ENCODE data around the gene MAGI2.
A peak's percentile ranks its signal among the peaks of the same experiment; 100 is the strongest.
"Not testable (repeated sequence)": the region's sequence is repeated elsewhere in the genome, so short reads cannot be mapped to it uniquely, and the experiment has no call there.

MAGI2 gene

GRCh38 chr7:78983483-78983882 is 470.0 kb downstream of the MAGI2 start:
- Histone ChIP-seq H3K9ac (ENCODE audit: low read length) (no peak overlapping the region), H3K4me1 (ENCODE audit: control insufficient read depth, insufficient read depth, low read depth, low read length) (no peaks in the 10 kb centered on the region), H2BK15ac (ENCODE audit: low read depth, poor library complexity, severe bottlenecking) (no peak overlapping the region), H2AFZ (ENCODE audit: low read depth, low read length) (no peak overlapping the region), H4K8ac (ENCODE audit: low read length) (no peak overlapping the region), H3K79me1 (replicated peaks; ENCODE audit: low read length, poor library complexity, severe bottlenecking) (no peaks in the 10 kb centered on the region), H3K36me3 (ENCODE audit: control insufficient read depth in 1 of 2, insufficient read depth in 2 of 2, low read depth in 1 of 2, low read length in 2 of 2) (no peaks in the 10 kb centered on the region), H4K91ac (ENCODE audit: low read length) (no peak overlapping the region), H2BK12ac (ENCODE audit: low read length in 2 of 2) (no peak overlapping the region), H3K18ac (ENCODE audit: low read depth in 1 of 2, low read length in 2 of 2) (no peak overlapping the region), H3K9me3 (ENCODE audit: control insufficient read depth, low read length) (no peaks in the 10 kb centered on the region), H3K4me3 (ENCODE audit: insufficient read depth in 1 of 2, low read depth in 1 of 2, low read length in 2 of 2) (no peak overlapping the region), H2BK5ac (ENCODE audit: low read depth, low read length, poor library complexity, severe bottlenecking) (no peak overlapping the region), H3K23ac (ENCODE audit: low read length in 2 of 2) (no peak overlapping the region), H2AK5ac (ENCODE audit: low read length, severe bottlenecking) (no peak overlapping the region), H3K27me3 (ENCODE audit: control insufficient read depth in 1 of 2, insufficient read depth in 1 of 2, low read length in 2 of 2) (no peaks in the 10 kb centered on the region), H2BK120ac (ENCODE audit: low read depth, low read length) (no peak overlapping the region), H3K14ac (ENCODE audit: low read length in 2 of 2) (no peak overlapping the region), H3K4ac (ENCODE audit: low read depth in 1 of 2, low read length in 2 of 2) (no peak overlapping the region), H3K4me2 (ENCODE audit: low read length, poor library complexity, severe bottlenecking) (no peak overlapping the region), H3K27ac (ENCODE audit: low read length, poor library complexity, severe bottlenecking) (no peak overlapping the region)
- no peak for DNase-seq

GRCh38 chr7:78970440-78970916 is 483.0 kb downstream of the MAGI2 start:
- Histone ChIP-seq H3K36me3 (ENCODE audit: control insufficient read depth in 1 of 2, insufficient read depth in 2 of 2, low read depth in 1 of 2, low read length in 2 of 2) (no peaks in the 10 kb centered on the region), H3K27ac (ENCODE audit: low read length, poor library complexity, severe bottlenecking) (no peak overlapping the region), H3K79me1 (replicated peaks; ENCODE audit: low read length, poor library complexity, severe bottlenecking) (no peaks in the 10 kb centered on the region), H3K14ac (ENCODE audit: low read length in 2 of 2) (no peak overlapping the region), H3K4ac (ENCODE audit: low read depth in 1 of 2, low read length in 2 of 2) (no peak overlapping the region), H4K91ac (ENCODE audit: low read length) (no peak overlapping the region), H3K9me3 (ENCODE audit: control insufficient read depth, low read length) (peaks cover 1% of the 10 kb centered on the region), H2AK5ac (ENCODE audit: low read length, severe bottlenecking) (no peak overlapping the region), H2BK12ac (ENCODE audit: low read length in 2 of 2) (no peak overlapping the region), H3K4me3 (ENCODE audit: insufficient read depth in 1 of 2, low read depth in 1 of 2, low read length in 2 of 2) (no peak overlapping the region), H2AFZ (ENCODE audit: low read depth, low read length) (no peak overlapping the region), H3K18ac (ENCODE audit: low read depth in 1 of 2, low read length in 2 of 2) (no peak overlapping the region), H3K27me3 (ENCODE audit: control insufficient read depth in 1 of 2, insufficient read depth in 1 of 2, low read length in 2 of 2) (no peaks in the 10 kb centered on the region), H3K23ac (ENCODE audit: low read length in 2 of 2) (no peak overlapping the region), H3K4me2 (ENCODE audit: low read length, poor library complexity, severe bottlenecking) (no peak overlapping the region), H4K8ac (ENCODE audit: low read length) (no peak overlapping the region), H2BK15ac (ENCODE audit: low read depth, poor library complexity, severe bottlenecking) (no peak overlapping the region), H3K9ac (ENCODE audit: low read length) (no peak overlapping the region), H3K4me1 (ENCODE audit: control insufficient read depth, insufficient read depth, low read depth, low read length) (no peaks in the 10 kb centered on the region), H2BK120ac (ENCODE audit: low read depth, low read length) (no peak overlapping the region), H2BK5ac (ENCODE audit: low read depth, low read length, poor library complexity, severe bottlenecking) (no peak overlapping the region)
- DNase-seq: no peak

GRCh38 chr7:78968951-78969350 is 484.5 kb downstream of the MAGI2 start:
- no peak overlapping the region for H3K27ac ChIP-seq (ENCODE audit: low read length, poor library complexity, severe bottlenecking)
- no peak overlapping the region for H2AK5ac ChIP-seq (ENCODE audit: low read length, severe bottlenecking)
- no peak overlapping the region for H3K23ac ChIP-seq (ENCODE audit: low read length in 2 of 2)
- H3K4me3 ChIP-seq (ENCODE audit: insufficient read depth in 1 of 2, low read depth in 1 of 2, low read length in 2 of 2): no peak overlapping the region
- H2BK15ac ChIP-seq (ENCODE audit: low read depth, poor library complexity, severe bottlenecking): no peak overlapping the region
- no peak overlapping the region for H2BK12ac ChIP-seq (ENCODE audit: low read length in 2 of 2)
- H2BK120ac ChIP-seq (ENCODE audit: low read depth, low read length): no peak overlapping the region
- H2AFZ ChIP-seq (ENCODE audit: low read depth, low read length): no peak overlapping the region
- H2BK5ac ChIP-seq (ENCODE audit: low read depth, low read length, poor library complexity, severe bottlenecking): no peak overlapping the region
- no peaks in the 10 kb centered on the region for H3K27me3 ChIP-seq (ENCODE audit: control insufficient read depth in 1 of 2, insufficient read depth in 1 of 2, low read length in 2 of 2)
- H4K8ac ChIP-seq (ENCODE audit: low read length): peak overlapping the region; percentile 19
- DNase-seq: no peak
- H3K9ac ChIP-seq (ENCODE audit: low read length): no peak overlapping the region
- H3K4me2 ChIP-seq (ENCODE audit: low read length, poor library complexity, severe bottlenecking): no peak overlapping the region
- H4K91ac ChIP-seq (ENCODE audit: low read length): no peak overlapping the region
- H3K36me3 ChIP-seq (ENCODE audit: control insufficient read depth in 1 of 2, insufficient read depth in 2 of 2, low read depth in 1 of 2, low read length in 2 of 2): no peaks in the 10 kb centered on the region
- WGBS: 83% methylated on average over 11 of the region's 11 CpGs
- H3K9me3 ChIP-seq (ENCODE audit: control insufficient read depth, low read length): no peaks in the 10 kb centered on the region
- H3K4me1 ChIP-seq (ENCODE audit: control insufficient read depth, insufficient read depth, low read depth, low read length): no peaks in the 10 kb centered on the region
- no peak overlapping the region for H3K18ac ChIP-seq (ENCODE audit: low read depth in 1 of 2, low read length in 2 of 2)
- H3K14ac ChIP-seq (ENCODE audit: low read length in 2 of 2): no peak overlapping the region
- no peak overlapping the region for H3K4ac ChIP-seq (ENCODE audit: low read depth in 1 of 2, low read length in 2 of 2)
- H3K79me1 ChIP-seq (replicated peaks; ENCODE audit: low read length, poor library complexity, severe bottlenecking): no peaks in the 10 kb centered on the region

- H3K9ac ChIP-seq (ENCODE audit: low read length); H3K79me1 ChIP-seq (replicated peaks; ENCODE audit: low read length, poor library complexity, severe bottlenecking); H2BK120ac ChIP-seq (ENCODE audit: low read depth, low read length); H4K8ac ChIP-seq (ENCODE audit: low read length); H3K4me1 ChIP-seq (ENCODE audit: control insufficient read depth, insufficient read depth, low read depth, low read length); H2BK5ac ChIP-seq (ENCODE audit: low read depth, low read length, poor library complexity, severe bottlenecking); DNase-seq; H3K4me2 ChIP-seq (ENCODE audit: low read length, poor library complexity, severe bottlenecking); H4K91ac ChIP-seq (ENCODE audit: low read length); H3K27me3 ChIP-seq (ENCODE audit: control insufficient read depth in 1 of 2, insufficient read depth in 1 of 2, low read length in 2 of 2); H2AK5ac ChIP-seq (ENCODE audit: low read length, severe bottlenecking); H3K18ac ChIP-seq (ENCODE audit: low read depth in 1 of 2, low read length in 2 of 2); H3K36me3 ChIP-seq (ENCODE audit: control insufficient read depth in 1 of 2, insufficient read depth in 2 of 2, low read depth in 1 of 2, low read length in 2 of 2); H3K4ac ChIP-seq (ENCODE audit: low read depth in 1 of 2, low read length in 2 of 2); H3K4me3 ChIP-seq (ENCODE audit: insufficient read depth in 1 of 2, low read depth in 1 of 2, low read length in 2 of 2); H3K23ac ChIP-seq (ENCODE audit: low read length in 2 of 2); H2AFZ ChIP-seq (ENCODE audit: low read depth, low read length); H2BK12ac ChIP-seq (ENCODE audit: low read length in 2 of 2); H3K14ac ChIP-seq (ENCODE audit: low read length in 2 of 2); H3K27ac ChIP-seq (ENCODE audit: low read length, poor library complexity, severe bottlenecking); H2BK15ac ChIP-seq (ENCODE audit: low read depth, poor library complexity, severe bottlenecking); H3K9me3 ChIP-seq (ENCODE audit: control insufficient read depth, low read length): not testable (repeated sequence)
- 57% methylated on average over 2 of the region's 2 CpGs for WGBS
These were observed 485.9 kb downstream of the MAGI2 start for GRCh38 chr7:78967561-78967960.
